B cell (primary cell): ENCODE data around the gene GPR18.

Experiments used
- EZH2 ChIP-seq: IDR thresholded peaks from 2 replicates; pipeline ENCODE4 v1.6.1; 2012; ENCODE audit warnings: borderline replicate concordance, low read depth, mild to moderate bottlenecking, moderate library complexity, low read length; ENCODE audit not compliant: insufficient read depth, poor library complexity, severe bottlenecking
- TF ChIP-seq, protein P1 (sequence below): fragments of 200-600 bp; IDR thresholded peaks from one replicate; pipeline ENCODE4 v1.8.0; 2022; ENCODE audit warnings: antibody characterized with exemption, mild to moderate bottlenecking

DNA sequence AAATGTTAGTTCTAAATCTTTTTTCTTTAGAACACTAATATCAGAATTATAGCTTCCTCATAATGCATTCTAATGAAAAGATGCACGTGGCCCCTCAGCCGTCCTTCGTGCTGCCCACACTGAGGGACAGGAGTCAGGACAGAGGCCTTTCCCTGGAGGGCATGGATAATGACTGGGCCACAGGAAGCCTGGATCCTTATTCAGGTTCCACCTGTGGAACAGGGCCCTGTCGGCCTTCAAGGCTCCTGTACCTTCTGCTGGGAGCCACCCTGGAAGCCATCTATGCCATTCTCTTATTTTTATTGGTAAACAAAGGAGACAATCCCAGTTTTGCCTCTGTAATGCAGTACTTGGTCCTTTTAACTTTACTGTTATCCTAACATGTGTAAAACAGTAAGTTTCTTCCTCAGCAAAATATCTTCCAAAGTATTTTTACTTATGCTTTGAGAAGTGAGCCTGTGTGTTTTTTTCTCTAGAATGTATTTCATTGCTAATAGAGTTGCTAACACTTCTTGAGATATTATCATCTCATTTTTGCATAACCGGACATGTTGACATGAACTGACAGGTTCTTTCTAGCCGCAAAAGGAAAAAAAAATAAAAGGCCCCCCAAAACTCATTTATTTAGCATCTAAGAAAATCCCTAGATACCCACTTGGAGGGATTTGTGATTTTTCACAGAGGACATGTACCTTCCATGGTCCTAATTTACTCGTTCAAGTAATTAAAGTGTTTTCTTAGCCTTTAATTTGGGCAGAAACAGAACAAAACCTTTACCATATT is 43.1 kb upstream of the GPR18 start:
- TF ChIP-seq EZH2 = no peak
- TF ChIP-seq, protein P1, sequence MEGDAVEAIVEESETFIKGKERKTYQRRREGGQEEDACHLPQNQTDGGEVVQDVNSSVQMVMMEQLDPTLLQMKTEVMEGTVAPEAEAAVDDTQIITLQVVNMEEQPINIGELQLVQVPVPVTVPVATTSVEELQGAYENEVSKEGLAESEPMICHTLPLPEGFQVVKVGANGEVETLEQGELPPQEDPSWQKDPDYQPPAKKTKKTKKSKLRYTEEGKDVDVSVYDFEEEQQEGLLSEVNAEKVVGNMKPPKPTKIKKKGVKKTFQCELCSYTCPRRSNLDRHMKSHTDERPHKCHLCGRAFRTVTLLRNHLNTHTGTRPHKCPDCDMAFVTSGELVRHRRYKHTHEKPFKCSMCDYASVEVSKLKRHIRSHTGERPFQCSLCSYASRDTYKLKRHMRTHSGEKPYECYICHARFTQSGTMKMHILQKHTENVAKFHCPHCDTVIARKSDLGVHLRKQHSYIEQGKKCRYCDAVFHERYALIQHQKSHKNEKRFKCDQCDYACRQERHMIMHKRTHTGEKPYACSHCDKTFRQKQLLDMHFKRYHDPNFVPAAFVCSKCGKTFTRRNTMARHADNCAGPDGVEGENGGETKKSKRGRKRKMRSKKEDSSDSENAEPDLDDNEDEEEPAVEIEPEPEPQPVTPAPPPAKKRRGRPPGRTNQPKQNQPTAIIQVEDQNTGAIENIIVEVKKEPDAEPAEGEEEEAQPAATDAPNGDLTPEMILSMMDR = no peak
